GM12801 (cell line): ENCODE measurements around the gene ALDOA.

Source experiments
- CTCF ChIP-seq: IDR thresholded peaks from one replicate; pipeline ENCODE4 v1.5.1; 2011; ENCODE audit warnings: control low read depth; ENCODE audit not compliant: insufficient read length; ENCODE audit errors: extremely low read depth

ALDOA gene

GRCh38 chr16:30065102-30065942 is at the start of gene ALDOA:
TSS of gene ALDOA (plus strand) at chr16:30065760. CDS start at chr16:30066898, 1,138 bp downstream.
- TF ChIP-seq CTCF: no peak

DNA sequence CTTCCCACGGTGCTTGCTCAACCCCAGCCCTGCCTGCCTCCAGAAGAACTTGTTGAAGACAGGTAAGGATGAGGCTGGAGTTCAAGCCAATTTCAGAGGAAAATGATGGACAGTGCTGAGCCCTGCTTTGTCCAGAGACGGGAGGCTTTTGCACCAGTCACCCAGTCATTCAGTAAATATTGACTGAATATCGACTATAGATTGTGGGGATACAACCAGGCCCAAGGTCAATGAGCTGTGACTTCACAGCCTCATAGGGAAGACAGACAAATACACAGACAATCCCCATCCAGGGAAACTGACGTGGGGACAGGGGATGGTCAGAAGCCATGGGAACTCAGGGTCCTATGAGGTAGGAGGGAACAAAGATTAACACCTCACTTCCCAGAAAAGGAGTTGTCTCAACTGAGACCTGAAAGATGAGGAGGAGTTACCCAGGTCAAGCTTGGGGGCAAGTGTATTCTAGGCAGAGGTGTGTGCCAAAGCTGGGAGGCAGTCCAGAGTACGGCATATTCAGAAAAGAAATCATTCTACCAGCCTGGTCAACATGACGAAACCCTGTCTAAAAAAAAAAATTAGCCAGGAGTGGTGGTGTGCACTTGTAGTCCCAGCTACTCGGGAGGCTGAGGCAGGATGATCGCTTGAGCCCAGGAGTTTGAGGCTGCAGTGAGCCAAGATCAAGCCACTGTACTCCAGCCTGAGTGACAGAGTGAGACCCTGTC is 48.8 kb upstream of the ALDOA start:
- no peak for TF ChIP-seq CTCF

- TF ChIP-seq CTCF: no peak
Measured at GRCh38 chr16:30017277-30017656, 48.3 kb upstream of the ALDOA start.

DNA sequence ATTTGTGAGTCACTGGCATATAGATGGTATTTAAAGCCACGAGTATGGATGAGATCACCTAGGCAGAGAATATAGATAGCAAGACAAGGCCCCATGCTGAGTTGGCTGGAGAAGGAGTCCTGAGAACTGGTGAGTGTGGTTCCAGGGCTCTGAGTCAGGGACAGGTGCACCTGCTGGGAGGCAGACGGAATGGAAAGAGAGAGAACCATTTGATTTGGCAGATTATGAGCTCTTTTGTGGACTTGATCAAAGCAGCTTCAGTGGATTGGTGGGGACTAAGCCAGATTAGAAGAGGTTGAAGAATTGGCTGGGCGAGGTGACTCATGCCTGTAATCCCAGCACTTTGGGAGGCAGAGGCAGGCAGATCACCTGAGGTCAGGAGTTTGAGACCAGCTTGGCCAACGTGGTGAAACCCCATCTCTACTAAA is 46.8 kb upstream of the ALDOA start:
- no peak for TF ChIP-seq CTCF

GRCh38 chr16:30022887-30023286 is 42.7 kb upstream of the ALDOA start, which contains the start of gene C16orf92:
TSS of gene C16orf92 (plus strand) at chr16:30023198. CDS start at chr16:30023341, 143 bp downstream.
- TF ChIP-seq CTCF: no peak

DNA sequence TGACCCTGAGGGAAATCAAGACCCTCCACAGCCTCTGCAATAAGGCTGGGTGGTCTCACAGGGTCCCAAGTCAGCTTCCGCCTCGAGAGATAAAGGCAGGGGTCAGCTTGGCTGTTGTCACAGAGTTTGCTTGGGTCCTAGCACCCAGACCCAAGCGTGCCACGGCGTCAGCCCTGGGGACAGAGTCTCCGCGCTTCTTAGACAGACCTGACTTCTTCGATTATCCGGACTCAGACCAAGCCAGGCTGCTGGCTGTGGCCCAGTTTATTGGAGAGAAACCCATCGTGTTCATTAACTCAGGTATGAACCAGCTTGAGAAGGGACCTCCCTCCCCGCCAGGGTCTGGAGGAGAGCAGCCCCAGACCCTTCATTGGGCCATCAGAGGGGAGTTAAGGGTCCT is 42.0 kb upstream of the ALDOA start:
- TF ChIP-seq CTCF: no peak

DNA sequence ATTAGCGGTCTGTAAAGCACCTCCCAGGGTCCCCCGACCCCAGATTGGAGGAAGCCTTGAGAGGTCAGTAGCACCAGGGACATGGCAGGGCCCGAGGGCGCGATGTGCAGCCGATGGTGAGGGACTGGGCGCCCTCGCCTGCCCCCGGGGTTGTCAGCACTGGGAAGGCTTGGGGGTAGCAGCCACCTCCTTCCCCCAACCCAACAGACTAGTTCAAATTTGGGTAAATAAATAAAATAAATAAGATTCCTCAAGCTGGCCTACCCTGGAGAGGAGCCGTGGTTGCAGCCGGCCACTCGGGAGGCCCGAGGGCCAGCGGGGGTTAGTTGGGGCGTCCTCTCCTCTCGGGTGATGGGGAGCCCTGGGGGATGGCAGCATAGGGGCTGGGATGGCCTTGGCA is 41.1 kb upstream of the ALDOA start:
- TF ChIP-seq CTCF: no peak
